Loucy (cell line): Measurements from ENCODE around the gene GCH1.

Experiments used
- H2AFZ ChIP-seq: fragments of 200-600 bp; sonication (generic); 2 replicates; pipeline ENCODE4 v1.6.0; 2016; ENCODE audit warnings: antibody characterized with exemption, mild to moderate bottlenecking, low read length, moderate library complexity
- H3F3A ChIP-seq: fragments of 200-600 bp; 2 replicates; pipeline ENCODE4 v1.6.0; 2016; ENCODE audit warnings: antibody characterized with exemption, low read depth, mild to moderate bottlenecking
- H3K27me3 ChIP-seq: fragments of 200-600 bp; sonication (generic); 2 replicates; pipeline ENCODE4 v1.6.1; 2014; ENCODE audit warnings: low read length, mild to moderate bottlenecking; ENCODE audit not compliant: insufficient read depth, poor library complexity, severe bottlenecking
- H3K36me3 ChIP-seq: fragments of 200-600 bp; sonication (generic); 2 replicates; pipeline ENCODE4 v1.6.1; 2016; ENCODE audit warnings: low read length; ENCODE audit not compliant: insufficient read depth
- H3K4me1 ChIP-seq: fragments of 200-600 bp; sonication (generic); 2 replicates; pipeline ENCODE4 v1.5.1; 2014; ENCODE audit warnings: low read length, mild to moderate bottlenecking; ENCODE audit not compliant: insufficient read depth, poor library complexity, severe bottlenecking
- H3K4me2 ChIP-seq: fragments of 200-600 bp; sonication (generic); 2 replicates; pipeline ENCODE4 v1.6.0; 2014; ENCODE audit warnings: antibody characterized with exemption, low read length, low read depth, mild to moderate bottlenecking; ENCODE audit not compliant: poor library complexity, severe bottlenecking
- H3K4me3 ChIP-seq: fragments of 200-600 bp; sonication (generic); 2 replicates; pipeline ENCODE4 v1.5.1; 2014; ENCODE audit warnings: low read length, mild to moderate bottlenecking, mixed read lengths; ENCODE audit not compliant: poor library complexity, severe bottlenecking
- H3K79me2 ChIP-seq: fragments of 200-600 bp; sonication (generic); 2 replicates; pipeline ENCODE4 v1.6.1; 2014; ENCODE audit warnings: low read length; ENCODE audit not compliant: insufficient read depth
- H3K9ac ChIP-seq: fragments of 200-600 bp; sonication (generic); 2 replicates; pipeline ENCODE4 v1.6.0; 2014; ENCODE audit warnings: mild to moderate bottlenecking, low read depth, low read length, moderate library complexity; ENCODE audit not compliant: poor library complexity, severe bottlenecking
- H3K9me2 ChIP-seq: fragments of 200-600 bp; sonication (generic); replicated peaks from 2 replicates; pipeline ENCODE4 v1.6.1; 2016; ENCODE audit warnings: low read depth, low read length, mixed read lengths
- H3K9me3 ChIP-seq: fragments of 200-600 bp; sonication (generic); 2 replicates; pipeline ENCODE4 v1.6.1; 2014; ENCODE audit warnings: mild to moderate bottlenecking, antibody characterized with exemption, low read length, low read depth; ENCODE audit not compliant: insufficient read depth
- H4K20me1 ChIP-seq: fragments of 200-600 bp; sonication (generic); 2 replicates; pipeline ENCODE4 v1.6.0; 2014; ENCODE audit warnings: antibody characterized with exemption, low read length, mild to moderate bottlenecking; ENCODE audit not compliant: insufficient read depth, poor library complexity, severe bottlenecking
- CTCF ChIP-seq: fragments of 200-600 bp; sonication (generic); conservative IDR thresholded peaks from 2 replicates; pipeline ENCODE4 v1.5.1; 2014; ENCODE audit warnings: mild to moderate bottlenecking, antibody characterized with exemption, low read length
- EZH2phosphoT487 ChIP-seq: fragments of 200-600 bp; IDR thresholded peaks from 2 replicates; pipeline ENCODE4 v1.6.1; 2018; ENCODE audit warnings: antibody characterized with exemption, mild to moderate bottlenecking, moderate library complexity, borderline replicate concordance

GCH1 gene

DNA sequence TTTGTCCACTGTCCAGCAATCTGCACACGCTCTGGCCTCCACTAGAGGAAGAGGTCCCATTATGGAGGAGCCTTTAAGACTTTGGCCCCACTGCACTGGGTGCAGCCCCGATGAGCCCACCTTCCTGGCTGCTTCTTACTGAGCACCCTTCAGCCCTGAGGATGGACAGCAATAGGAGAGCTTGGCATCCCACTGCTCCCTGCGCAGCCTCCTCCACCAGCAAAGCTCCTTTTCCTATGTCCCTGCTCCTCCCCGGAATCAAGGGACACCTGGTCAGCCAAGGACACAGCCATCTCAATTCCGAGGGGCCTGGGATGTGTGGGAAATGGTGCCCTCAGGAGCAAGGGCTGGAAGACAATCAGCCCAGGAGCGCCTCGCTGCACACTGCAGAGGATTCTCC, 94.7 kb downstream of the GCH1 start:
- Histone ChIP-seq H3K4me1 (no peaks in the 10 kb centered on the region), H3K4me2 (no peak overlapping the region), H3K79me2 (no peaks in the 10 kb centered on the region), H4K20me1 (no peaks in the 10 kb centered on the region), H3K9ac (no peak overlapping the region), H3K4me3 (no peak overlapping the region), H3F3A (no peaks in the 10 kb centered on the region), H3K36me3 (no peaks in the 10 kb centered on the region), H3K9me3 (no peaks in the 10 kb centered on the region), H2AFZ (no peak overlapping the region), H3K9me2 (no peaks in the 10 kb centered on the region), H3K27me3 (no peaks in the 10 kb centered on the region)
- no peak for TF ChIP-seq CTCF
- no peak for TF ChIP-seq EZH2phosphoT487

DNA sequence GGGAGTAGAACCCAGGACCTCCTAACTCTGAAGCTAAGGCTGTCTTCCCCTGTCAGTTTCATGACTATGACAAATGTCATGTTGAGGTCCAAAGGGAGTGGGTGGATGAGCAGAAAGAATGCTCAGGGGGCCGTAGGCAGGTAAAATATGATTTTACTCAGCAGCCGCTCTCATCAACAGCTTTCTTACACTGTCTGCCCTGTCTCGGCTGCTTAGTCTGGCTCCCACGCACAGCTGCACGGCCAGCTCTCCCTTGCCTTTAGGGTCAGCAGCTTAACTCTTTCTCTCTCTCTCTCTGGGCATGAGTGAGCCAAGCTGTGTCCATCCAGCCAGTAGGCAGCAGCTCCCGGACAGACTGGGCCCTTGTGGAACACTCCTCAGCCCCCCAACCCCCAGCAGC, 95.2 kb downstream of the GCH1 start:
- H3K27me3 ChIP-seq = no peaks in the 10 kb centered on the region
- H3K36me3 ChIP-seq = no peaks in the 10 kb centered on the region
- H3K9ac ChIP-seq = no peak overlapping the region
- no peak for TF ChIP-seq EZH2phosphoT487
- TF ChIP-seq CTCF = no peak
- H3K79me2 ChIP-seq = no peaks in the 10 kb centered on the region
- H2AFZ ChIP-seq = no peak overlapping the region
- H3K9me2 ChIP-seq = no peaks in the 10 kb centered on the region
- no peaks in the 10 kb centered on the region for H3F3A ChIP-seq
- H3K4me1 ChIP-seq = no peaks in the 10 kb centered on the region
- H3K4me2 ChIP-seq = no peak overlapping the region
- H3K9me3 ChIP-seq = no peaks in the 10 kb centered on the region
- no peaks in the 10 kb centered on the region for H4K20me1 ChIP-seq
- H3K4me3 ChIP-seq = no peak overlapping the region

DNA sequence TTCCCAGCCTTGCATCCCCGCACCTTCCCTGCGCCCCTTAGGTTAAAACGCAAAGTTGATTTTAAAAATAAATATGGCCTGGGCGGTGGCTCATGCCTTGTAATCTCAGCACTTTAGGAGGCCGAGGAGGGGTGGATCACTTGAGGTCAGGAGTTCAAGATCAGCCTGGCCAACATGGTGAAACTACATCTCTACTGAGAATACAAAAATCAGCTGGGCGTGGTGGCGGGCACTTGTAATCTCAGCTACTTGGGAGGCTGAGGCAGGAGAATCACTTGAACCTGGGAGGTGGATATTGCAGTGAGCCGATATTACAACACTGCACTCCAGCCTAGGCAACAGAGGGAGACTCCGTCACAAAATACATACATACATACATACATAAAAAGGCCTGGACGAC, 96.0 kb downstream of the GCH1 start:
- no peaks in the 10 kb centered on the region for H3F3A ChIP-seq
- no peaks in the 10 kb centered on the region for H3K79me2 ChIP-seq
- H3K9me2 ChIP-seq = no peaks in the 10 kb centered on the region
- no peak overlapping the region for H3K4me2 ChIP-seq
- H2AFZ ChIP-seq = no peak overlapping the region
- no peak overlapping the region for H3K9ac ChIP-seq
- H3K27me3 ChIP-seq = no peaks in the 10 kb centered on the region
- H3K4me1 ChIP-seq = no peaks in the 10 kb centered on the region
- TF ChIP-seq CTCF (no peak), EZH2phosphoT487 (no peak)
- H3K9me3 ChIP-seq = no peaks in the 10 kb centered on the region
- no peak overlapping the region for H3K4me3 ChIP-seq
- H3K36me3 ChIP-seq = no peaks in the 10 kb centered on the region
- H4K20me1 ChIP-seq = no peaks in the 10 kb centered on the region
